IPS-15b (cell line): ENCODE data around the gene TCL1A.

Experiments
- H3K27me3 ChIP-seq: one replicate; pipeline ENCODE4 v1.6.1; 2013; ENCODE audit warnings: low read length; ENCODE audit not compliant: control insufficient read depth, insufficient read depth
- H3K36me3 ChIP-seq: one replicate; pipeline ENCODE4 v1.6.1; 2013; ENCODE audit warnings: low read length; ENCODE audit not compliant: control insufficient read depth, insufficient read depth
- H3K4me1 ChIP-seq: one replicate; pipeline ENCODE4 v1.6.1; 2013; ENCODE audit warnings: mild to moderate bottlenecking, low read length; ENCODE audit not compliant: control insufficient read depth, insufficient read depth
- H3K4me3 ChIP-seq: one replicate; pipeline ENCODE4 v1.5.1; 2013; ENCODE audit warnings: low read depth, low read length
- H3K9ac ChIP-seq: one replicate; pipeline ENCODE4 v1.6.1; 2013; ENCODE audit warnings: low read depth, mild to moderate bottlenecking, low read length
- H3K9me3 ChIP-seq: one replicate; pipeline ENCODE4 v1.6.1; 2013; ENCODE audit warnings: mild to moderate bottlenecking, low read length; ENCODE audit not compliant: control insufficient read depth, insufficient read depth

Gene TCL1A

GRCh38 chr14:95689441-95689840 lies 24.5 kb downstream of the TCL1A start:
- Histone ChIP-seq H3K9me3 (no peaks in the 10 kb centered on the region), H3K27me3 (peaks cover 30% of the 10 kb centered on the region), H3K36me3 (no peaks in the 10 kb centered on the region), H3K4me3 (no peak overlapping the region), H3K4me1 (peaks cover 16% of the 10 kb centered on the region), H3K9ac (no peak overlapping the region)

DNA sequence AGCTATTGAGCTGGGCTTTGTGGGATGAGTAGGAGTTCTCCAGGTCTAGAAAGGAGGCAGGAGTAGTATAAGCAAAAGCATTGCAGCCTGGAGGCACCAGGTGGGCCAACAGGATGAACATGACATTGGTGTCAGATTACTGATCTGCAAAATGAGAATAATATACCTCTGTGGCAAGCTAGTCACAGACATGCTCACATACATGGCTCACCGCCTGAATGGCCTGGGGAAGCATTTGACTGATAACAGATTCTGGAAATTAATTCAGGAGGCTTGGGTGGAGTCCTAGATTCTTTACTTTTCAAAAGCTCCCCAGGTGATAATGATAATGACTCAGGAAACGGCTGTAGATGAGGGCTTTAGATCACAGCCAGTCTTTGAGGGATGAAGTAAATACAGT lies 27.0 kb downstream of the TCL1A start:
- H3K9ac ChIP-seq = no peak overlapping the region
- no peaks in the 10 kb centered on the region for H3K9me3 ChIP-seq
- H3K27me3 ChIP-seq = peaks cover 19% of the 10 kb centered on the region
- peak overlapping the region; percentile 22 for H3K4me3 ChIP-seq
- H3K36me3 ChIP-seq = no peaks in the 10 kb centered on the region
- H3K4me1 ChIP-seq = peaks cover 13% of the 10 kb centered on the region

- H3K9me3 ChIP-seq = no peaks in the 10 kb centered on the region
- H3K4me3 ChIP-seq = peak within 1 kb of the TSS; percentile 22
- H3K9ac ChIP-seq = no peak within 1 kb of the TSS
- no peaks in the 10 kb centered on the region for H3K36me3 ChIP-seq
- H3K27me3 ChIP-seq = peaks cover 17% of the 10 kb centered on the region
- H3K4me1 ChIP-seq = peaks cover 13% of the 10 kb centered on the region
Measured at GRCh38 chr14:95685978-95686922, 27.7 kb downstream of the TCL1A start, which contains the start of gene TCL1B. Gene TCL1B (plus strand): TSS chr14:95686426. CDS start chr14:95686468, 42 bp downstream.

GRCh38 chr14:95683793-95684192 lies 30.1 kb downstream of the TCL1A start:
- H3K4me1 ChIP-seq = peaks cover 10% of the 10 kb centered on the region
- H3K36me3 ChIP-seq = no peaks in the 10 kb centered on the region
- H3K9me3 ChIP-seq = no peaks in the 10 kb centered on the region
- no peak overlapping the region for H3K9ac ChIP-seq
- H3K27me3 ChIP-seq = peaks cover 17% of the 10 kb centered on the region
- no peak overlapping the region for H3K4me3 ChIP-seq

DNA sequence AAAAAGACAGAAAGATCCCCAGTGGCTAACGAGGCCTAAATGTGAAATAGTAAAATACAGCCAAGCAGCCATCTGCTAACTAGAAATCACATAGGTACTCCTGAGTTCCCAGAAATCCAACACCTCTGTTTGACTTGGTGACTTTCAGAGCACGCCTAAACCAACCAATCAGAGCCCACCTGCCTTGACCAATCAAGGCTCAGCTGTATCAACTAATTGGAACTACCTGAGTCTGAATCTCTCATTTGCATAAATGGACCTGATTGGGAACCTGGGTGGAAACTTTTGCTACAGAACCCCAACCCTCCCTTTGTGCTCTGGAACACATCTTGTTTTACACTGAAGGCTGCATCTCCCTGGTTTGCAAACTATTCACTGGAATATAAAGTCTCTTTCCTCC lies 32.8 kb downstream of the TCL1A start:
- Histone ChIP-seq H3K27me3 (peaks cover 20% of the 10 kb centered on the region), H3K36me3 (no peaks in the 10 kb centered on the region), H3K4me1 (peaks cover 2% of the 10 kb centered on the region), H3K9me3 (no peaks in the 10 kb centered on the region), H3K4me3 (no peak overlapping the region), H3K9ac (no peak overlapping the region)

GRCh38 chr14:95679998-95680735 lies 33.8 kb downstream of the TCL1A start:
- H3K9ac ChIP-seq = no peak overlapping the region

GRCh38 chr14:95679148-95679815 lies 34.6 kb downstream of the TCL1A start:
- Histone ChIP-seq H3K36me3 (no peaks in the 10 kb centered on the region), H3K4me3 (no peak overlapping the region), H3K9ac (no peak overlapping the region), H3K4me1 (no peaks in the 10 kb centered on the region), H3K9me3 (no peaks in the 10 kb centered on the region), H3K27me3 (peaks cover 6% of the 10 kb centered on the region)

More at GRCh38 chr14:95679998-95680735, 33.8 kb downstream of the TCL1A start:
- Histone ChIP-seq H3K9me3 (no peaks in the 10 kb centered on the region), H3K27me3 (peaks cover 15% of the 10 kb centered on the region), H3K4me3 (no peak overlapping the region), H3K36me3 (no peaks in the 10 kb centered on the region), H3K4me1 (no peaks in the 10 kb centered on the region)

- H3K4me3 ChIP-seq = no peak overlapping the region
- H3K27me3 ChIP-seq = peaks cover 18% of the 10 kb centered on the region
- H3K36me3 ChIP-seq = no peaks in the 10 kb centered on the region
- H3K9ac ChIP-seq = no peak overlapping the region
- H3K4me1 ChIP-seq = no peaks in the 10 kb centered on the region
- no peaks in the 10 kb centered on the region for H3K9me3 ChIP-seq
Measured at GRCh38 chr14:95677179-95677835, 36.6 kb downstream of the TCL1A start.

GRCh38 chr14:95675486-95675885 lies 38.4 kb downstream of the TCL1A start:
- no peaks in the 10 kb centered on the region for H3K4me1 ChIP-seq
- no peak overlapping the region for H3K4me3 ChIP-seq
- H3K9me3 ChIP-seq = no peaks in the 10 kb centered on the region
- peaks cover 33% of the 10 kb centered on the region for H3K27me3 ChIP-seq
- H3K36me3 ChIP-seq = no peaks in the 10 kb centered on the region
- H3K9ac ChIP-seq = no peak overlapping the region

DNA sequence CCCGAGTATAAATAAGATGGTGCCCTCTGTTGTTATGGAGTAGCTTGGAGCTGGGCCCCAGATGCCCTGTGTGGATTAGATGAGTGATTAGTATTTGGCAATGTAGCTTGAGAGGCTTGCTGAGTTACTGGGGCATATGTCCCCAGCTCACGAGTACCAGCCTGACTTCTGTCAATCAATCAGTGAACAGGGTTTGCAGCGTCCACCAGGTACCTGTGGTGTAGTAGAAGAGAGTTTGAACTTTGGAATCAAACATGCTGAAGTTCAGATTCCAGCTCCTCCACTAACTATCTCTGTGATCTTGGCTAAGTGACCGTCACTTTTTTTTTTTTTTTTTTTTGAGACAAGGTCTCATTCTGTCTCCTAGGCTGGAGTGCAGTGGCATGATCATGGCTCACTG lies 39.3 kb downstream of the TCL1A start:
- Histone ChIP-seq H3K27me3 (peaks cover 41% of the 10 kb centered on the region), H3K4me3 (no peak overlapping the region), H3K9me3 (no peaks in the 10 kb centered on the region), H3K36me3 (no peaks in the 10 kb centered on the region), H3K9ac (no peak overlapping the region), H3K4me1 (no peaks in the 10 kb centered on the region)

DNA sequence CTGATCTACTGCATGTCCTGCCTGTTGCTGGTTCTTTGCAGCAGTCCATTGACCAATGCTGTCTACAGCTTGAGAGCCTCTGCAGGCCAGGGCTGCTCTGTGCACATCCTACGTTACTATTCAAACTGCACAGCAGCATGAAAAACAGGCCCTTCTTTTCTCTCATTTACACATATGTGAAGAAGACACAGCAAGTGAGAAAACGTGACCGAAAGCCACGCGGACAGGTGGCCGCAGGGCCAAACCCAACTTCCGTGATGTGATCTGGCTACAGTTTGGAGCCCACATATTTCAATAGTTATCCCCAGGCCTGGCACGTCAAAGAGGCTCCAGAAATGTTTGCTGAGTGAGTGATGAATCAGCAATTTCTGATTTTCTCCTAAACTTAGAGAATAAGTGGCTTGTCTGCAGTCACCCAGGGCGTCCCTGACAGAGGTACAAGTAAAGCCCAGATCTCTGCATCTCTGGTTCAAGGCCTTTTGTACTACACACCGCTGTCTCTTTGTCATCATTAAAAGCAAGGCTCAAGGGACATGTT lies 45.6 kb downstream of the TCL1A start:
- Histone ChIP-seq H3K36me3 (no peaks in the 10 kb centered on the region), H3K9ac (no peak overlapping the region), H3K4me3 (no peak overlapping the region), H3K4me1 (peaks cover 9% of the 10 kb centered on the region), H3K9me3 (no peaks in the 10 kb centered on the region), H3K27me3 (peaks cover 70% of the 10 kb centered on the region)
